ENCODE data around the gene NCK2.

- no peak for TF ChIP-seq CTCF (conservative IDR thresholded peaks at IDR 0.05 in 1 of 2, IDR thresholded peaks at IDR 0.05 in 1 of 2; ENCODE audit: extremely low read depth in 1 of 2, insufficient read depth in 1 of 2, low read depth in 1 of 2, low read length in 2 of 2)
- no peak for TF ChIP-seq EZH2 (IDR thresholded peaks at IDR 0.05; ENCODE audit: borderline replicate concordance, low read length)
Measured at GRCh38 chr2:105782646-105783045, 37.9 kb downstream of the NCK2 start.
